HG03045 (cell line): ENCODE measurements around the gene ZNF354C.
"Not testable (repeated sequence)": the region's sequence is repeated elsewhere in the genome, so short reads cannot be mapped to it uniquely, and the experiment has no call there.

Experiments
- ATAC-seq: cut with Tn5 transposase; IDR thresholded peaks from one replicate; pipeline ENCODE4 v1.9.1; 2021; ENCODE audit warnings: mild to moderate bottlenecking, moderate library complexity; ENCODE audit not compliant: unreplicated experiment

The ZNF354C gene

GRCh38 chr5:179060116-179061008 is at the start of gene ZNF354C:
ZNF354C (plus strand) TSS chr5:179060373; CDS start chr5:179062069, 1,696 bp downstream.
- ATAC-seq, result no peak

DNA sequence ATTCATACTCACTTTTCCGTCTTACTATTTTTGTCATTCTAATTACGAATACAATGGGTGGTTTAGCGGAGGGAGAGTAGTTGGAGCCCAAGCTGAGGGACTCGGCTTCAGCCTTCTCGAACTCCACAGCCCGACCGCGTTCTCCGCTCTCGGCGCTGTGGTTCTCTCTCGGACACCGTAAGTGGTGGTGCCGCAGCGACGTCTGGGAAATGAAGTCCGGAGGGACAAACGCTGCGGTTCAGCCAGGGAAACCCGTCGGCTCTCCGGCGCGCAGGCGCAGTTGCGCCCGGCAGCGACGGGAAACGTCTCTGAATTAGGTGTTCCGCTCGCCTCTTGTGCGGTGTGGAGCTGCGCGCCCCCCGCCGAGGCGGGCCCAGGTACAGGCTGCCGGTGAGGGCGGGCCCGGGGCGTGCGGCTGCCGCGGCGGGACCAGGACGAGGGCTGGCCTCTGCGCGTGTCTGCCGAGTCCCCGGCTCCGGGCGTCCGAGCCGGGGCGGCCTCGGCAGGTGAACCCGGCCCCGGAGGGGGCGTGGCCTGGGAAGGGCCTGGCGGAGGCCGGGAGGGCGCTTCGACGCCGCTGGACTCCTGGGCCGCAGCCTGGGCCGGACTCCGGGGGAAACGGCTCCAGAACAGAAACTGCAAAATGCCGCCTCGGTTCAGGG is 36.5 kb upstream of the ZNF354C start, which contains the start of gene ZNF879:
Gene ZNF879 (plus strand): TSS at position 277 of the 662 bp plus-strand sequence. CDS start 1,201 bp downstream, outside the sequence.
- ATAC-seq, result peak; percentile 74

DNA sequence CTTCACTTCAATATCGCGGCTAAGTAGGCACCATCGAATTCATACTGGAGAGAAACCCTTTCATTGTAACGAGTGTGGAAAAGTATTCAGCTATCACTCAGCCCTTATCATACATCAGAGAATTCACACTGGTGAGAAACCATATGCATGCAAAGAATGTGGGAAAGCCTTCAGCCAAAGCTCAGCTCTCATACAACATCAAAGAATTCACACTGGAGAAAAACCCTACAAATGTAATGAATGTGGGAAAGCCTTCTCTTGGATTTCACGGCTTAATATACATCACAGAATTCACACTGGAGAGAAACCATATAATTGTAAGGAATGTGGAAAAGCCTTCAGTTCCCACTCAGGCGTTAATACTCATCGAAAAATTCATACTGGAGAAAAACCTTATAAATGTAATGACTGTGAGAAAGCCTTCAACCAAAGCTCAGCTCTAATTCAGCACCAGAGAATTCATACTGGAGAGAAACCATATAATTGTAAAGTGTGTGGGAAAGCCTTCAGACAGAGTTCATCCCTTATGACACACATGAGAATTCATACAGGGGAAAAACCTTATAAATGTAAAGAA is 27.1 kb upstream of the ZNF354C start:
- no peak for ATAC-seq

GRCh38 chr5:179044765-179045164 is 15.4 kb upstream of the ZNF354C start:
- ATAC-seq, result no peak

- no peak for ATAC-seq
Measured at GRCh38 chr5:179051784-179052183, 8.4 kb upstream of the ZNF354C start.

DNA sequence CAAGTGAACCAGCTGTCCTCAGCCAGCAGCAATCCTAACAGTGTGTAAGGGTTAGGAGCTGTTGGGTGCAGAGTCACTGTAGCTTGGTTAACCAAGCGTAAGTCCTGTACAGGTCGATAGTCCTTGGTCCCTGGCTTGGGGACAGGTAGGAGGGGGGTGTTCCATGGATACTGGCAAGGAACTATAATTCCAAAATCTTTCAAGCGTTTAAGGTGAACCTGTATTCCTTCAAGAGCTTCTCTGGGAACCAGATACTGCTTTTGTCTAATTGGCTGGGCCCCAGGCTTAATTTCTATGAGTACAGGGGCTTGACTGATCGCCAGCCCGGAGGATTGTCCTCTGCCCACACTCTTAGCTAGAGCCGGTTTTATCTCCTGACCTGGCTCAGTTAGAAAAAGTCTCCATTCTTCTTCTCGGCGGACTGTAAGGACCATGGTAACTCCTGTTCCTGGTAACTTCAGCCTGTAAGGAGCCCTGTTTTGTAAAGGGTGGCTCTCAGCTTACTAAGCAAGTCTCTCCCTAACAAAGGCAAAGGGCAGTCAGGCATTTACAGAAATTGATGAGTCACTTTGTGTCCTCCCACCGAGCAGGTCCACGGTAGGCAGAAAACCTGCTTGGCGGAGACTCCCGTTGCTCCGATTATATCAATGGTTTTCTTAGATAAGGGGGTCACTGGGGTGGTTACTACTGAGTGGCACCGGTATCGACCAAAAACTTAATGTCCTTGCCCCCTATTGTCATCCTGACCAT is 6.0 kb upstream of the ZNF354C start:
- no peak for ATAC-seq

DNA sequence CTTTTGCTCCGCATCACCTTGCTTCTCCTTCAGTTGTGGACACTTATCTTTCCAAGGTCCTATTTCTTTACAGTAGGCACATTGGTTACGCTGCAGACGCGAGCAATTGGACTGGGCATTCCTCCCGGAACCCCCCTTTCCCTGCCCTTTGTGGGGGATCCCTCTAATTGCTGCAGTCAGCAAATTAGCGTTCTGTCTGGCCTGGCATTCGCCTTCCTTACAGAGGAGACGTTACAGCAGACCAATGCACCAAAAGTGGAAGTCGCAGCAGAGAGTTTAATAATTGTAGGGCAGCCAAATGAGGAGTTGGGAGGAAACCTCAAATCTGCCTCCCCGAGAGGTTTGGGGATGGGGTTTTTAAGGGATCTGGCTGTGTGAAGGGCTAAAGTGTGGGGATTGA is 5.3 kb upstream of the ZNF354C start:
- no peak for ATAC-seq

GRCh38 chr5:179055436-179055835 is 4.7 kb upstream of the ZNF354C start:
- ATAC-seq, result no peak

DNA sequence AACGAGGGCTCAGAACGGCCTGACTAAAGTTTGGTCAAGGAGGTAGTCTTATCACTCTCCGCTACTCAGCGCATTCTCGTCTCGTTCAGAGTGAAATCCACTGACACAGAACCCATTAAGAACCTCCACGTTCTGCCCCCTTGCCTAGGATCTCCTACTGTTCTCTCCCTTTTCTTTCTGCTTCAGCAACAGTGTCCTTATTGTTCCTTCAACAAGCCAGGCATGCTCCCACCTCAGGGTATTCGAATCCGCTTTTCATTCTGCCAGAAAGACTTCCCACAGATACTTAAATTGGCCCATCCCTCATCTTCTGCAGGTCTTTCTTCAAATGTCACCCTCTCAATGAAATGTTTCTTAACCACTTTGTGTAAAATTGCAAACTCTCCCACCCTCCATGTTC is 4.3 kb upstream of the ZNF354C start:
- no peak for ATAC-seq

DNA sequence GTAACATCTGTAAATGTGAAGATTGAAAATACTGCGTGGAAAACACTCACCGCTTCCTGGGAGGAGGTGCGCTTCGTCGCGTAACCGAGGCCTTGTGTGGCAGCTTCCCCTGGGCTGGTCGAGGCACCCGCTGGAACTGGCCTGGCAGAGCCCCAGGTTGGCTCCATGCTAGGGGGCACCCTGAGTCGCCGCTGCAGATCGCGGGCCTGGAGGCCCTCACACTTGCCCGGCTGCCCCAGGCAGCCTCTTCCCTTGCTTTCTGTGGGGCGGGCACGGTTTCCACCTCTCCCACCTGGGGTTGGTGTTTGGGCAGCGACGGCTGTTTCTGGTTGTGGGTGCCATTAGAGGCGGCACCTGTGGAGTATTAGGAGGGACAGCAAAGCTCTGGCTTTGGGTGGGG is 852 bp downstream of the ZNF354C start:
- no peak for ATAC-seq

- ATAC-seq, result no peak
Measured at GRCh38 chr5:179065703-179066102, 5.5 kb downstream of the ZNF354C start.

- ATAC-seq, result no peak
Measured at GRCh38 chr5:179079165-179079987, 19.2 kb downstream of the ZNF354C start.

DNA sequence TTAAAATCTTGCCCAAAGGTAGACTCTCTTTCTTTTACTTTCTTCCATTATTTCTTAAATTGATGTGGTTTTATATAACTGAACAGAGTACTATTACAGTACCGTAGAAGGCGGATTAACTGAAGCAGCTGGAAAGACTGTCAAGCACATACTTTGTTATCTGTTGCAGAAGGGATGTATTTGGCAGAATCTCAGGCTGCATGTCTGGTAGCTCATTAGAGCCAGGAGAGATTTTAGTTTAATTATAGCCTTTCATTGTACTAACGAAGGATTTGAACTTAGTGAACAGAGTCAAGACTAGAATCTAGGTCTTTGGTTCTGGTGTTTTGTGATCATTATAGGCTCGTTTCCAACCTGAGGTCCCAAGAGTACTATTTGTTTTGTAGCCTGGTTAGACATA is 20.6 kb downstream of the ZNF354C start:
- no peak for ATAC-seq

DNA sequence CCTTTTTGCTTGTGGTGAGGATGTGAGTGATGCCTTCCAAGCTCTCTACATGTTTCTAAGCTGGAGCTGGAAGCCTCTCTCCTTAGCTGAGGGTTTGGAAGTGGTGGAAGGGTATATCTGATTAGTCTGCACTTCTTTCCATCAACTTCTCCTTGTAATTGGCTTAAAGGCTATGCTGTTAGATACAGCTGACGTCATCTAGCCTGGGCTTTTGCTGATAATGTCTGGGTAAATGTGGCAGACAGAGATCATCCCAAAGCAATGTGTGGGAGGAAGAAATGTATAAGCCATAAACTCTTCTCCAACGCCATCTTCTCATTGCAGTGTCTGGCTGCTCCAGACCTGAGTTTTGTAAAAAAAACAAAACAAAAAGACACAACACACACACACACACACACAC is 29.3 kb downstream of the ZNF354C start:
- ATAC-seq, result no peak

GRCh38 chr5:179101282-179101681 is 41.1 kb downstream of the ZNF354C start:
- not testable (repeated sequence) for ATAC-seq

DNA sequence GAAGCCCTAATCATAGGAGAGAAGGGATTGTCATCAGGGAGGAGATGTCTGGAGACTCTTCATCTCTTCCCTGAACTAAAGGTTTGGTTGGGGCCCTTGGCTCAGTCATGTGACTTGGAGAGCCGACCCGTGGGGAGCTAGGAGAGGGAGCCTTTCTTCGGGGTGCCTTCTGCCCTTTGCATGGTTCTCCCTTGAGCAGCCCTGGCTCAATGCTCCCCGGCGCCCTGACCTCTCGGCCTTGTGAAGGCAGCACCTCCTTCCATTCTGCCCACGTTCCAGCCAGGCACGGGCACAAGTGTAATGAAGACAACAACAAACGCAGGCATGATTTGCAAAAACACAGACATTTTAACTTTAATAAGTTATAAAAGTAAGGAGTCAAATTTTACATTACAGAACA is 50.4 kb downstream of the ZNF354C start:
- ATAC-seq, result no peak

GRCh38 chr5:179111267-179112207 is 51.4 kb downstream of the ZNF354C start:
- ATAC-seq, result no peak

DNA sequence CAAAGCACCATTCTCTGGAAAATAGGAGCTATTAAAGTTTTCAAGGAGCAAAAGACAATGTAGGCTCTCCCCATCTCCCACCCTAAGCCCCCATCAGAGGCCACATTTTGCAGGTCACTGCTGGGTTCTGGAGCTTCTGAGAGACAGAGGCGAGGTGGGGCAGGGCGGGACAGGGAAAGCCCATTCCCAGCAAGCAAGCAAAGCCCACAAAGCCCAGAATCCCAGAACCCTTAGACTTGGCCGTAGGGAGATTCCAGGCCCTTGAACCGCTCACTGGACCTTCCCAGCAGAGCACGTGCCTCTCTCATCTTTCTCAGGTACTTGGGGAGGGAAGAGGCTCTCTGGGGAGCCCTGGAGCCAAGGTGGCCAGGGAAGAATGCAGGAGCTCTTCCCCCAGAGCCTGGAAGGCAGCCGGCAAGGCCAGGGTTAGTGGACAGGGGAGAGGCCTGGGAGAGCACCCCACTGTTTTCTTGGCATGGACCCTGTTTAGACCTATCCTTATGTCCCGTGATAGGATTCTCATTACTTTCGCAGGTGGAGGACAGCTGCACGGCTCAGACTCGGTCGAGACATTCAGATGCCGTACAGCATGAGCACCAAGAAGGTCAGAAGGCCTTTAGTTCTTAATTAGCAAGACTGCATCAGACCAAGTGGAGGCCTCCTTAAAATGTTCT is 52.4 kb downstream of the ZNF354C start:
- no peak for ATAC-seq

- ATAC-seq, result no peak
Measured at GRCh38 chr5:179113143-179113530, 53.0 kb downstream of the ZNF354C start.
